ENCODE data around the gene PBX1. TPM values are rescaled to one million over a fixed set of nuclear protein-coding genes. Genes with fewer than 3 reads are reported as not detected.

Gene PBX1
- total RNA-seq, 6 experiments from 2014 or later: 3.1 to 7.9 (median 6.9) TPM

DNA sequence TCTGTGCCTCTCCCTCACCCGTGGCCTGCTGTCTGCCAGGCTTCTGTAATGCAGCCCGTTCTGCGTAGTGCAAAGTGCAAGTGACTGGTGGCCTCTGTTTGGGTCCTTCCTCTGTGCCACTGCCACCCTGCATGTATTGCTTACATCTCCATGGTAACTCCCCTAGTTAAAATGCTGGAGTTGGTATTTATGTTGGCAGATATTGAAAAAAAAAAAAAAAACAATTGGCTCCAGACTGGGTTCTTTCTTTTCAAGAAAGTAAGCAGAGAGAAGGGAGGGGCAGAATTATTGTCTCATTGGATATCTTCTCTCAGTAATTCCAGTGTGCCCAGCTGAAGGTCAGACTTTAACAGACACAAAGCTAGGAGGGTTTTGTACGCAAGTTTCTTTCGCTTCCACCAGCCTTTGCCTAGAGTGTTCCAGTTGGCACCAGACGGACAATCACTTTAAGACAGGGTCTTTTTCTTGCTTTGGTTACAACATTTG is 242.3 kb downstream of the PBX1 start:
- Histone ChIP-seq H3K4me1 (no peaks in the 10 kb centered on the region), H3K4me3 (no peak overlapping the region), H3K36me3 (no peaks in the 10 kb centered on the region), H3K27ac (no peak overlapping the region), H3K27me3 (no peaks in the 10 kb centered on the region), H3K9me3 (no peaks in the 10 kb centered on the region)
- 73% methylated on average over 6 of the region's 6 CpGs for WGBS (ENCODE audit: insufficient coverage, low coverage, low lambda C conversion rate, missing lambda C conversion rate)
- TF ChIP-seq CTCF (IDR thresholded peaks at IDR 0.05) (no peak), POLR2A (IDR thresholded peaks at IDR 0.05) (no peak)
- intact Hi-C loops (cut with DNase I): no loop called here
- no peak for DNase-seq
- ATAC-seq: no peak

DNA sequence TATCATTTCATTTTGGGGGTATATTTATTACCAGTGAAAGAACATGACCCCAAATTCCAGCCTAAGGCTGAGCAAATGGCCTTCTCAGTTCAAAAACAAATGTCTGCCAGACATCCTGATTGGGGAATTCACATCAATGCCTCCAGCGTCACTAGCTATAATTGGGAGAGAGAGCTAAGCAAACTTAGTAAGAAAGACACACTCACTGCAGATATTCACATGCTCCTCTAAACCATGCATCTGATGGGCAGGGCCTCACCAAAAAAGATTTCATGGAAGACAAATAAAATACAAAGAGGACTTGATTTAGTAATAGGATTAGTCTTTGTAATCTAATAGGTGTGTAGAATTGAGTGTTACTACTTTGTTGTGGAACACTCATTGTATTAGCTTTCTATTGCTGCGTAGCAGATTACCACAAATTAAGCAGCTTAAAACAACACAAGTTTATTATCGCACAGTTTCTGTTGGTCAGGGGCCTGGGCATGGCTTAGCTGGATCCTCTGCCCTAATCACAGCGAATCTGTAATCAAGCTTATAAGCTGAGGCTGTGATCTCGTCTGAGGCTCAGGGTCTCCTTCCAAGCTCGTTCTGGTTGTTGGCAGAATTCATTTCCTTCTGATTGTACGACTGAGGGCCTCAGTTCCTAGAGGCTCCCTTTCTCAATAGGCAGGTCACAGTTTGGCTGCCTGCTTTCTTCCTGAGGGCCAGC is 243.0 kb downstream of the PBX1 start:
- Histone ChIP-seq H3K36me3 (no peaks in the 10 kb centered on the region), H3K27me3 (no peaks in the 10 kb centered on the region), H3K27ac (no peak overlapping the region), H3K9me3 (no peaks in the 10 kb centered on the region), H3K4me1 (no peaks in the 10 kb centered on the region), H3K4me3 (no peak overlapping the region)
- DNase-seq: no peak
- no peak for ATAC-seq
- 71% methylated on average over 5 of the region's 7 CpGs for WGBS (ENCODE audit: insufficient coverage, low coverage, low lambda C conversion rate, missing lambda C conversion rate)
- TF ChIP-seq CTCF (IDR thresholded peaks at IDR 0.05) (no peak), POLR2A (IDR thresholded peaks at IDR 0.05) (no peak)
- intact Hi-C loops (cut with DNase I): no loop called here

GRCh38 chr1:164802529-164803282 is 243.7 kb downstream of the PBX1 start:
- H3K9me3 ChIP-seq: no peaks in the 10 kb centered on the region
- intact Hi-C loops (cut with DNase I): no loop called here
- H3K4me1 ChIP-seq: no peaks in the 10 kb centered on the region
- 69% methylated on average over 7 of the region's 7 CpGs for WGBS (ENCODE audit: insufficient coverage, low coverage, low lambda C conversion rate, missing lambda C conversion rate)
- DNase-seq: no peak
- no peak overlapping the region for H3K27ac ChIP-seq
- H3K4me3 ChIP-seq: no peak overlapping the region
- TF ChIP-seq POLR2A (IDR thresholded peaks at IDR 0.05) (no peak), CTCF (IDR thresholded peaks at IDR 0.05) (no peak)
- H3K36me3 ChIP-seq: no peaks in the 10 kb centered on the region
- no peak for ATAC-seq
- H3K27me3 ChIP-seq: no peaks in the 10 kb centered on the region

DNA sequence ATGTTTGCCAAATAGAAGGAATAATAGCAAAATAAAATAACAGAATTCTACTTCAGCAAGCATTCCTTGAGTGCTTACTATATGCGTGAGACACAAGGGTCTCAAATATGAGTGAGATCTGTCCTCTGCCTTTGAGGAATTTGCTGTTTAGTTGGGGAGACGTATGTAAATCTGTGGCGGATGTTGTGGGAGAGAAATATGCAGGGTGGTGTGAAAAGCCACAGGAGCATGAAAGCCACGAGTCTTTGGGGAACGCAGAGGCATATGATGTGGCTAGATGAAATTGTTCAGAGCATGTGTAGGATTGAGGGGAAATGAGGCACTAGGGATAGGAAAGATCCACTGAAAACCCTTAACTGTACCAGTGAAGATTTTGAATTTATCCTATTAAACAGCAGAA is 244.4 kb downstream of the PBX1 start:
- no peak for TF ChIP-seq CTCF (IDR thresholded peaks at IDR 0.05)
- TF ChIP-seq POLR2A (IDR thresholded peaks at IDR 0.05): no peak
- Histone ChIP-seq H3K27ac (no peak overlapping the region), H3K9me3 (no peaks in the 10 kb centered on the region), H3K36me3 (no peaks in the 10 kb centered on the region), H3K27me3 (no peaks in the 10 kb centered on the region), H3K4me3 (no peak overlapping the region), H3K4me1 (no peaks in the 10 kb centered on the region)
- WGBS (ENCODE audit: insufficient coverage, low coverage, low lambda C conversion rate, missing lambda C conversion rate): 72% methylated on average over 5 of the region's 5 CpGs
- intact Hi-C loops (cut with DNase I): no loop called here
- ATAC-seq (no peak), DNase-seq (no peak)

All from right lobe of liver (tissue), 6 donors.